Epithelial cell of esophagus (primary cell): ENCODE data around the gene C2CD4B.
A peak's percentile ranks its signal among the peaks of the same experiment; 100 is the strongest.

ENCODE experiments used
- DNase-seq: peaks from one replicate; pipeline ENCODE4 v3.0.0; 2010; ENCODE audit warnings: low read depth
- H3K4me3 ChIP-seq: 2 replicates; pipeline ENCODE4 v1.5.1; 2011; ENCODE audit warnings: mild to moderate bottlenecking, low read length, control low read depth
- TF ChIP-seq, protein P1 (sequence below): IDR thresholded peaks from 2 replicates; pipeline ENCODE4 v1.5.1; 2011; ENCODE audit warnings: low read depth, mild to moderate bottlenecking, low read length, control low read depth, inconsistent platforms; ENCODE audit not compliant: insufficient read depth; ENCODE audit errors: missing control alignments

Gene C2CD4B, protein sequence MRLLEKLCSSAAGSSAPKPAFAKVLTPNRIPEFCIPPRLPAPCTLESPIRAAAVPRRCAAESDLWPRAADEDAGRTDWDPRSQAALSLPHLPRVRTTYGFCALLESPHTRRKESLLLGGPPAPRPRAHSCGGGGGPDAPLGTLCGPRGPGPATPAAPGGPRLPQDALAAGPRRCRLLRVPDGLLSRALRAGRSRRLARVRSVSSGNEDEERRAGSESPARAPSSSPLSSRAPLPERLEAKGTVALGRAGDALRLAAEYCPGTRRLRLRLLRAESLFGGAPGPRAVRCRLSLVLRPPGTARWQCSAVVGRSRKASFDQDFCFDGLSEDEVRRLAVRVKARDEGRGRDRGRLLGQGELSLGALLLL

DNA sequence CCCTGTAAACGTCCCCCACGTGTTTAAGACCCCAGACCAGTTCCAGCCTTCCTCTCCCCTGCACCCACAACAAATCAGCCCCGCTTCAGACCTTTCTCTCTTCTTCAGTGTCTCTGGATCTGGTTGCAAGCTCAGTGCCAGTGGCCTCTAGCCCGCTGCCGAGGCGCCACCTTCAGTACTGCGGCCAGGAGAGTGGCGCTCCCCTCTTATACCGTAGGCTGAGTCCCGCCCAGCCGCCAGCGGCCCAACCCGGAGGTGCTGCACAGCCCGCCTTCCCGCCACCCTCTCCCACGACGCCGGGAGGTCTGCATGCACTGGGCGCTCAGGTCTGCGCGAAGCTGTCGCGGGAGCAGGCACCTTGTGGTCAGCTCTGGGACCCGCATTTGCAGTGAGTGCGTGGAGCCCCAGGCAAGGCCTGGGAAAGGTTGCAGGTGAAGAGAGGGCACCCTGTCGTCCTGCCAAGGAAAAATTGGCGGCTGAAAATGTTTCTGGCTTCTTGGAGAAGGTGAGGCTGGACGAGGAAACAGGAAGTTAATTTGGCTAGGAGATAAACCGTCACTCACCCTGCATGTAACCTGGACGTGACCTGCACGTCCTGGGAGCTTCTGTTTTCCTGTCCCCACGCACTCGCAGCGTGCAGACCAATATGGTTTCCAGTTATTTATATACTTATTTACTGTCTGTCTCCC is at the start of gene C2CD4B:
TSS of gene C2CD4B (minus strand) at position 182 of the 689 bp plus-strand sequence. CDS start 301 bp downstream, outside the sequence.
- TF ChIP-seq, protein P1, sequence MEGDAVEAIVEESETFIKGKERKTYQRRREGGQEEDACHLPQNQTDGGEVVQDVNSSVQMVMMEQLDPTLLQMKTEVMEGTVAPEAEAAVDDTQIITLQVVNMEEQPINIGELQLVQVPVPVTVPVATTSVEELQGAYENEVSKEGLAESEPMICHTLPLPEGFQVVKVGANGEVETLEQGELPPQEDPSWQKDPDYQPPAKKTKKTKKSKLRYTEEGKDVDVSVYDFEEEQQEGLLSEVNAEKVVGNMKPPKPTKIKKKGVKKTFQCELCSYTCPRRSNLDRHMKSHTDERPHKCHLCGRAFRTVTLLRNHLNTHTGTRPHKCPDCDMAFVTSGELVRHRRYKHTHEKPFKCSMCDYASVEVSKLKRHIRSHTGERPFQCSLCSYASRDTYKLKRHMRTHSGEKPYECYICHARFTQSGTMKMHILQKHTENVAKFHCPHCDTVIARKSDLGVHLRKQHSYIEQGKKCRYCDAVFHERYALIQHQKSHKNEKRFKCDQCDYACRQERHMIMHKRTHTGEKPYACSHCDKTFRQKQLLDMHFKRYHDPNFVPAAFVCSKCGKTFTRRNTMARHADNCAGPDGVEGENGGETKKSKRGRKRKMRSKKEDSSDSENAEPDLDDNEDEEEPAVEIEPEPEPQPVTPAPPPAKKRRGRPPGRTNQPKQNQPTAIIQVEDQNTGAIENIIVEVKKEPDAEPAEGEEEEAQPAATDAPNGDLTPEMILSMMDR, result no peak
- DNase-seq, result peak; percentile 29
- peak within 1 kb of the TSS; percentile 18 for H3K4me3 ChIP-seq

DNA sequence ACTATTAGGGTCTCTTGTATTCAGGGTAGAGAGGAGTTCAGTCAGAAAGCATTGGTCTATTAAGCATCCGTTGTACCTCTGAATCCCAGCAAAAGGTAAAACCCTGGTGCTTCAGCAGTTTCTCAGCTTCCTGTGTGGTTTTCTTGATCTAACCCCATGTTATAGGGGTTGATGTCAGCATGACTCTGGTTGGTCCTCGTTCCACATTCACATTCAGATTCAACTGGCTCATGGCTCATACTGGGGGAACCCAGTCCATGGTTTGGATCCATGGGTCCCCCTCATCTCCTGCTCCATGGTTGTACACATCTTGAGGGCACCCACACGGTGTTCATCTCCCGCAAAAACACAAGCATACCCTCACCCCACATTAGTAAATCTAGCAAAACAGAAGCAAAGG is 47.7 kb upstream of the C2CD4B start:
- TF ChIP-seq, protein P1, result no peak
- no peak for DNase-seq
- H3K4me3 ChIP-seq, result no peak overlapping the region

DNA sequence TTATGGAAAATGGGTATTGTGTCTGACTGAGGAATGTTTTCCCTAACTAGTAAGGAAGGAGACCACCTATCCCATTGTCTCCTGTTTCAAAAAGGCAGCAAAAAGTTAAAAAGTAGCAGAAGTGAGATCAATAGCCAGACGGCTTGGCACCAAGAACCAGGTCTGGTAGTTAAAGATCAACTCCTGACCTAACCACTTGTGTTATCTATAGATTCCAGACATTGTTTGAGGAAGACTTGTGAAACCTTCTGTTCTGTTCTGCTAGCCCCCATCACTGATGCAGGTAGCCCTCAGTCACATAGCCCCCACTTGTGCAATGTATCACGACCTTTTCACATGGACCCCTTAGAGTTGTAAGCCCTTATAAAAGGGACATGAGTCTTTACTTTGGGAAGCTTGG is 46.3 kb upstream of the C2CD4B start:
- TF ChIP-seq, protein P1, result no peak
- no peak overlapping the region for H3K4me3 ChIP-seq
- DNase-seq, result no peak

DNA sequence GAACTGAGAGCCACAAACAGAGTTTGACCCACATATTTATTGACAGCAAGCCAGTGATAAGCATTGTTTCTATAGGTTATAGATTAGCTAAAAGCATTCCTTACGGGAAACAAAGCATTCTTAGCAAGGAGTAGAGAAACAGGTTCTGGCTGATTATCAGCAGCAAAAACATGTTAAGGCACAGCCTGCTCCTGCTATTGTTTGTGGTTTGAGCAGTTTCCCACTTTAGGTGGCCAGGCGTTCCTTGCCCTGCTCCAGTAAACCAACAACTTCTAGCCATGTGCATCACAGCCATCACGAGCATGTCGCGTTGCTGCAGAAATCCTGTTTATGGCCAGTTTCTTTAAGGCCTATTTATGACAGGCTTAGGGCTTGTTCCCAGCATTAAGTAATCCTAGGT is 44.7 kb upstream of the C2CD4B start:
- DNase-seq, result peak; percentile 96
- H3K4me3 ChIP-seq, result peak overlapping the region; percentile 27
- TF ChIP-seq, protein P1, result no peak

DNA sequence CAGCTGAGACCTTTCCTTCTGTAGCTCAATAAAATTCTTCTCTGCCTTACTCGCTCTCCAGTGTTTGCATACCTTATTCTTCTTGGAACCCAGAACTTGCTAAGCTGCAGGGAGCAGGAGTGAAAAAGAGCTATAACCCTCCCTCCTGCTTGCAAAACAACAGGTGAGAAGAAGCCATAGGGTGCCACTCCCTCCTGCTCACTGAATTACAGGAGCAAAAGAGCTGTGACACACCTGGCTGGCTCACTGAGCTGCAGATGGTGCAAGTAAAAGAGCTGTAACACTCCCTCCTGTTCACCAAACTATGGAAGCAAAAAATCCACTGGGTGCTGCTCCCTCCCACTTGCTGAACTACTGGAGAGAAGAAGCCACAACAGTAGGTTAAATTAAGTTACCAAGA is 44.2 kb upstream of the C2CD4B start:
- peak; percentile 91 for DNase-seq
- peak overlapping the region; percentile 27 for H3K4me3 ChIP-seq
- TF ChIP-seq, protein P1, result no peak

DNA sequence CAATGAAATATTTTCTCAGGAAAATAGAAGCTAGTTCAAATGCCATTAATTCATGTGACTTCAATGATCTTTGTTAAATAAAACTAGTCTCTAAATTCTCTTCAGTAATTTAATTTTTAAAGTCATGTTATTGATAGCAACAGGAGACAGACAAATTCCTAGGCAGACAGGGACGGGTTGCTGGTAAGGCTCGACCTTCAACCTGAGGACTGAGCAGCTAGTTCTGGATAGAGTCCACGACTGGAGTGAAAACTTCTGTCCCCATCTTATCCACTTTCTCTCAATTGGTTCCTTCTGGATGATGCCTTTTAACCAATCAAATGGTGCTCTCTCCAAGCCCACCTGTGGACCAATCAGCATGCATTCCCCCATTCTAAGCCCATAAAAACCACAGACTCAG is 43.8 kb upstream of the C2CD4B start:
- H3K4me3 ChIP-seq, result no peak overlapping the region
- TF ChIP-seq, protein P1, result no peak
- DNase-seq, result no peak
